WTC11 (cell line): ENCODE results near the gene KCNIP3. TPM values are rescaled to one million over a fixed set of nuclear protein-coding genes. Genes with fewer than 3 reads are reported as not detected.

ENCODE experiments used
- ATAC-seq: fragments of 200-7000 bp; cut with Tn5 transposase; 2 replicates; pipeline ENCODE4 v1.10.0; 2021; ENCODE audit warnings: mild to moderate bottlenecking, moderate library complexity
- CTCF ChIA-PET: fragments of 300-600 bp; sonication (Branson Sonifier 250); formaldehyde crosslinking; loops from one replicate; lab custom pipeline; 2021; ENCODE audit warnings: antibody characterized with exemption; lab: Charles Lee
- POLR2A ChIA-PET: fragments of 350-600 bp; sonication (Branson Sonifier 250); formaldehyde crosslinking; loops from one replicate; lab custom pipeline; 2021; ENCODE audit warnings: antibody characterized with exemption; lab: Charles Lee
- DNase-seq: peaks from one replicate; pipeline ENCODE4 v3.0.0; 2021; ENCODE audit warnings: low spot score
- H3K27ac Mint-ChIP-seq: 2 replicates; pipeline ENCODE4 v1.8.0; 2021; ENCODE audit warnings: mixed read lengths
- H3K27me3 Mint-ChIP-seq: 2 replicates; pipeline ENCODE4 v1.8.0; 2021; ENCODE audit warnings: low read depth, mild to moderate bottlenecking, moderate library complexity, mixed read lengths
- H3K36me3 Mint-ChIP-seq: 2 replicates; pipeline ENCODE4 v1.8.0; 2021; ENCODE audit warnings: mixed read lengths
- H3K4me1 Mint-ChIP-seq: 2 replicates; pipeline ENCODE4 v1.8.0; 2022; ENCODE audit warnings: mixed read lengths
- H3K4me3 Mint-ChIP-seq: 2 replicates; pipeline ENCODE4 v1.8.0; 2021; ENCODE audit warnings: mild to moderate bottlenecking, moderate library complexity, mixed read lengths
- H3K9me3 Mint-ChIP-seq: 2 replicates; pipeline ENCODE4 v1.8.0; 2021; ENCODE audit warnings: mixed read lengths
- ATF2 ChIP-seq: sonication (generic); formaldehyde crosslinking; IDR thresholded peaks from 2 replicates; pipeline ENCODE4 v1.8.1; 2022; ENCODE audit warnings: low read depth, missing genetic modification reagents, borderline replicate concordance
- CREM ChIP-seq: sonication (generic); formaldehyde crosslinking; IDR thresholded peaks from 2 replicates; pipeline ENCODE4 v1.8.1; 2022; ENCODE audit warnings: mild to moderate bottlenecking, missing genetic modification reagents, moderate library complexity
- E2F4 ChIP-seq: sonication (generic); formaldehyde crosslinking; IDR thresholded peaks from 2 replicates; pipeline ENCODE4 v1.8.1; 2022; ENCODE audit warnings: low read depth, mild to moderate bottlenecking, moderate library complexity, missing genetic modification reagents, borderline replicate concordance
- ELF4 ChIP-seq: sonication (generic); formaldehyde crosslinking; IDR thresholded peaks from 2 replicates; pipeline ENCODE4 v1.8.1; 2022; ENCODE audit warnings: low read depth, mild to moderate bottlenecking, moderate library complexity, missing genetic modification reagents
- KAT7 ChIP-seq: sonication (generic); formaldehyde crosslinking; IDR thresholded peaks from 2 replicates; pipeline ENCODE4 v1.8.1; 2023; ENCODE audit warnings: missing genetic modification reagents, mild to moderate bottlenecking, borderline replicate concordance
- MXD4 ChIP-seq: fragments of 250-450 bp; sonication (Bioruptor Pico); IDR thresholded peaks from 2 replicates; pipeline ENCODE4 v1.8.0; 2021; ENCODE audit warnings: mild to moderate bottlenecking, moderate library complexity, borderline replicate concordance
- MYBL2 ChIP-seq: sonication (generic); formaldehyde crosslinking; IDR thresholded peaks from 2 replicates; pipeline ENCODE4 v1.8.1; 2023; ENCODE audit warnings: mild to moderate bottlenecking, moderate library complexity, missing genetic modification reagents
- NR2C2 ChIP-seq: sonication (generic); formaldehyde crosslinking; IDR thresholded peaks from 2 replicates; pipeline ENCODE4 v1.8.0; 2022; ENCODE audit warnings: mild to moderate bottlenecking, missing genetic modification reagents
- SOX15 ChIP-seq: fragments of 250-450 bp; sonication (Bioruptor Pico); IDR thresholded peaks from 2 replicates; pipeline ENCODE4 v1.9.0; 2021; ENCODE audit warnings: mild to moderate bottlenecking
- ZBTB43 ChIP-seq: sonication (generic); formaldehyde crosslinking; IDR thresholded peaks from 2 replicates; pipeline ENCODE4 v1.8.1; 2023; ENCODE audit warnings: mild to moderate bottlenecking, missing genetic modification reagents
- ZMAT4 ChIP-seq: fragments of 250-450 bp; sonication (Bioruptor Pico); IDR thresholded peaks from 2 replicates; pipeline ENCODE4 v1.9.0; 2021; ENCODE audit warnings: mild to moderate bottlenecking
- ZNF317 ChIP-seq: sonication (generic); formaldehyde crosslinking; IDR thresholded peaks from 2 replicates; pipeline ENCODE4 v1.8.1; 2023; ENCODE audit warnings: low read depth, mild to moderate bottlenecking, moderate library complexity, missing genetic modification reagents, borderline replicate concordance
- total RNA-seq: library from RNA; stranded (reverse); gene quantifications from 3 replicates; pipeline ENCODE4 v1.2.3, GENCODE V29; 2021
- TF ChIP-seq, protein P1 (sequence below): sonication (generic); formaldehyde crosslinking; IDR thresholded peaks from 2 replicates; pipeline ENCODE4 v1.8.1; 2023; ENCODE audit warnings: mild to moderate bottlenecking, missing genetic modification reagents
- TF ChIP-seq, protein P2 (sequence below): sonication (generic); formaldehyde crosslinking; IDR thresholded peaks from 2 replicates; pipeline ENCODE4 v1.8.1; 2022; ENCODE audit warnings: missing genetic modification reagents, borderline replicate concordance
- TF ChIP-seq, protein P3 (sequence below): sonication (generic); formaldehyde crosslinking; IDR thresholded peaks from 2 replicates; pipeline ENCODE4 v1.8.1; 2023; ENCODE audit warnings: mild to moderate bottlenecking, missing genetic modification reagents, borderline replicate concordance
- TF ChIP-seq, protein P4 (sequence below): sonication (generic); formaldehyde crosslinking; IDR thresholded peaks from 2 replicates; pipeline ENCODE4 v1.8.0; 2023; ENCODE audit warnings: missing genetic modification reagents, mild to moderate bottlenecking, borderline replicate concordance
- TF ChIP-seq, protein P5 (sequence below): fragments of 250-450 bp; sonication (Bioruptor Pico); conservative IDR thresholded peaks from 2 replicates; pipeline ENCODE4 v1.9.0; 2021; ENCODE audit warnings: mild to moderate bottlenecking

Gene KCNIP3
- total RNA-seq, 1 experiment from 2014 or later: 2.1 TPM

DNA sequence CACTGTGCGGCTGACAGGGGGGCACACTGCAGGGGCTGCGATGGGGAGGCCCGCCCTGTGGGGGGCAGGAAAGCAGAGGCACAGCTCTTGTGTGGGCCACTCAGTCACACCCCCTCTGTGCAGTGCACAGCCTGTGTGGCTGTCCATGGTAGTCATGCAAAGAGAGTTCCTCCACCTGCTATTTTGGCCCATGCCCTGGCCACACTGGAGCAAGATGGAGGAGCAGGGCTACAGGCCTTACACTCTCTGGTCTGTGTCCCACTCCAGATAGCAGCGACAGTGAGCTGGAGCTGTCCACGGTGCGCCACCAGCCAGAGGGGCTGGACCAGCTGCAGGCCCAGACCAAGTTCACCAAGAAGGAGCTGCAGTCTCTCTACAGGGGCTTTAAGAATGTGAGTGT is 76.9 kb downstream of the KCNIP3 start:
- no peaks in the 10 kb centered on the region for H3K36me3 Mint-ChIP-seq
- ChIA-PET POLR2A (no interaction called here), CTCF (interaction anchor here (1.2 to 4.0 kb wide), 3 partner anchors 15 to 100 kb away, joined by 3 to 26 read pairs (median 10); partner anchors contain the start of gene PROM2)
- H3K4me1 Mint-ChIP-seq: peaks cover 4% of the 10 kb centered on the region
- H3K27me3 Mint-ChIP-seq: no peaks in the 10 kb centered on the region
- peaks cover 6% of the 10 kb centered on the region; the same call in 1 of the 2 replicates for H3K9me3 Mint-ChIP-seq
- no peak for DNase-seq
- no peak overlapping the region for H3K27ac Mint-ChIP-seq
- H3K4me3 Mint-ChIP-seq: no peak overlapping the region
- no peak for ATAC-seq
- TF ChIP-seq, protein P1, sequence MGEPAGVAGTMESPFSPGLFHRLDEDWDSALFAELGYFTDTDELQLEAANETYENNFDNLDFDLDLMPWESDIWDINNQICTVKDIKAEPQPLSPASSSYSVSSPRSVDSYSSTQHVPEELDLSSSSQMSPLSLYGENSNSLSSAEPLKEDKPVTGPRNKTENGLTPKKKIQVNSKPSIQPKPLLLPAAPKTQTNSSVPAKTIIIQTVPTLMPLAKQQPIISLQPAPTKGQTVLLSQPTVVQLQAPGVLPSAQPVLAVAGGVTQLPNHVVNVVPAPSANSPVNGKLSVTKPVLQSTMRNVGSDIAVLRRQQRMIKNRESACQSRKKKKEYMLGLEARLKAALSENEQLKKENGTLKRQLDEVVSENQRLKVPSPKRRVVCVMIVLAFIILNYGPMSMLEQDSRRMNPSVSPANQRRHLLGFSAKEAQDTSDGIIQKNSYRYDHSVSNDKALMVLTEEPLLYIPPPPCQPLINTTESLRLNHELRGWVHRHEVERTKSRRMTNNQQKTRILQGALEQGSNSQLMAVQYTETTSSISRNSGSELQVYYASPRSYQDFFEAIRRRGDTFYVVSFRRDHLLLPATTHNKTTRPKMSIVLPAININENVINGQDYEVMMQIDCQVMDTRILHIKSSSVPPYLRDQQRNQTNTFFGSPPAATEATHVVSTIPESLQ (CRISPR knock-in tag): no peak
- TF ChIP-seq ELF4 (CRISPR knock-in tag): no peak
- TF ChIP-seq CREM (CRISPR knock-in tag): no peak
- TF ChIP-seq, protein P2, sequence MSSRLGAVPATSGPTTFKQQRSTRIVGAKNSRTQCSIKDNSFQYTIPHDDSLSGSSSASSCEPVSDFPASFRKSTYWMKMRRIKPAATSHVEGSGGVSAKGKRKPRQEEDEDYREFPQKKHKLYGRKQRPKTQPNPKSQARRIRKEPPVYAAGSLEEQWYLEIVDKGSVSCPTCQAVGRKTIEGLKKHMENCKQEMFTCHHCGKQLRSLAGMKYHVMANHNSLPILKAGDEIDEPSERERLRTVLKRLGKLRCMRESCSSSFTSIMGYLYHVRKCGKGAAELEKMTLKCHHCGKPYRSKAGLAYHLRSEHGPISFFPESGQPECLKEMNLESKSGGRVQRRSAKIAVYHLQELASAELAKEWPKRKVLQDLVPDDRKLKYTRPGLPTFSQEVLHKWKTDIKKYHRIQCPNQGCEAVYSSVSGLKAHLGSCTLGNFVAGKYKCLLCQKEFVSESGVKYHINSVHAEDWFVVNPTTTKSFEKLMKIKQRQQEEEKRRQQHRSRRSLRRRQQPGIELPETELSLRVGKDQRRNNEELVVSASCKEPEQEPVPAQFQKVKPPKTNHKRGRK (CRISPR knock-in tag): no peak
- TF ChIP-seq ZBTB43 (CRISPR knock-in tag): no peak
- TF ChIP-seq, protein P3, sequence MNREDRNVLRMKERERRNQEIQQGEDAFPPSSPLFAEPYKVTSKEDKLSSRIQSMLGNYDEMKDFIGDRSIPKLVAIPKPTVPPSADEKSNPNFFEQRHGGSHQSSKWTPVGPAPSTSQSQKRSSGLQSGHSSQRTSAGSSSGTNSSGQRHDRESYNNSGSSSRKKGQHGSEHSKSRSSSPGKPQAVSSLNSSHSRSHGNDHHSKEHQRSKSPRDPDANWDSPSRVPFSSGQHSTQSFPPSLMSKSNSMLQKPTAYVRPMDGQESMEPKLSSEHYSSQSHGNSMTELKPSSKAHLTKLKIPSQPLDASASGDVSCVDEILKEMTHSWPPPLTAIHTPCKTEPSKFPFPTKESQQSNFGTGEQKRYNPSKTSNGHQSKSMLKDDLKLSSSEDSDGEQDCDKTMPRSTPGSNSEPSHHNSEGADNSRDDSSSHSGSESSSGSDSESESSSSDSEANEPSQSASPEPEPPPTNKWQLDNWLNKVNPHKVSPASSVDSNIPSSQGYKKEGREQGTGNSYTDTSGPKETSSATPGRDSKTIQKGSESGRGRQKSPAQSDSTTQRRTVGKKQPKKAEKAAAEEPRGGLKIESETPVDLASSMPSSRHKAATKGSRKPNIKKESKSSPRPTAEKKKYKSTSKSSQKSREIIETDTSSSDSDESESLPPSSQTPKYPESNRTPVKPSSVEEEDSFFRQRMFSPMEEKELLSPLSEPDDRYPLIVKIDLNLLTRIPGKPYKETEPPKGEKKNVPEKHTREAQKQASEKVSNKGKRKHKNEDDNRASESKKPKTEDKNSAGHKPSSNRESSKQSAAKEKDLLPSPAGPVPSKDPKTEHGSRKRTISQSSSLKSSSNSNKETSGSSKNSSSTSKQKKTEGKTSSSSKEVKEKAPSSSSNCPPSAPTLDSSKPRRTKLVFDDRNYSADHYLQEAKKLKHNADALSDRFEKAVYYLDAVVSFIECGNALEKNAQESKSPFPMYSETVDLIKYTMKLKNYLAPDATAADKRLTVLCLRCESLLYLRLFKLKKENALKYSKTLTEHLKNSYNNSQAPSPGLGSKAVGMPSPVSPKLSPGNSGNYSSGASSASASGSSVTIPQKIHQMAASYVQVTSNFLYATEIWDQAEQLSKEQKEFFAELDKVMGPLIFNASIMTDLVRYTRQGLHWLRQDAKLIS (CRISPR knock-in tag): no peak
- TF ChIP-seq ATF2 (CRISPR knock-in tag): no peak
- TF ChIP-seq ZMAT4 (CRISPR knock-in tag): no peak
- TF ChIP-seq KAT7 (CRISPR knock-in tag): no peak
- TF ChIP-seq MXD4: no peak
- TF ChIP-seq NR2C2 (CRISPR knock-in tag): no peak
- TF ChIP-seq, protein P4, sequence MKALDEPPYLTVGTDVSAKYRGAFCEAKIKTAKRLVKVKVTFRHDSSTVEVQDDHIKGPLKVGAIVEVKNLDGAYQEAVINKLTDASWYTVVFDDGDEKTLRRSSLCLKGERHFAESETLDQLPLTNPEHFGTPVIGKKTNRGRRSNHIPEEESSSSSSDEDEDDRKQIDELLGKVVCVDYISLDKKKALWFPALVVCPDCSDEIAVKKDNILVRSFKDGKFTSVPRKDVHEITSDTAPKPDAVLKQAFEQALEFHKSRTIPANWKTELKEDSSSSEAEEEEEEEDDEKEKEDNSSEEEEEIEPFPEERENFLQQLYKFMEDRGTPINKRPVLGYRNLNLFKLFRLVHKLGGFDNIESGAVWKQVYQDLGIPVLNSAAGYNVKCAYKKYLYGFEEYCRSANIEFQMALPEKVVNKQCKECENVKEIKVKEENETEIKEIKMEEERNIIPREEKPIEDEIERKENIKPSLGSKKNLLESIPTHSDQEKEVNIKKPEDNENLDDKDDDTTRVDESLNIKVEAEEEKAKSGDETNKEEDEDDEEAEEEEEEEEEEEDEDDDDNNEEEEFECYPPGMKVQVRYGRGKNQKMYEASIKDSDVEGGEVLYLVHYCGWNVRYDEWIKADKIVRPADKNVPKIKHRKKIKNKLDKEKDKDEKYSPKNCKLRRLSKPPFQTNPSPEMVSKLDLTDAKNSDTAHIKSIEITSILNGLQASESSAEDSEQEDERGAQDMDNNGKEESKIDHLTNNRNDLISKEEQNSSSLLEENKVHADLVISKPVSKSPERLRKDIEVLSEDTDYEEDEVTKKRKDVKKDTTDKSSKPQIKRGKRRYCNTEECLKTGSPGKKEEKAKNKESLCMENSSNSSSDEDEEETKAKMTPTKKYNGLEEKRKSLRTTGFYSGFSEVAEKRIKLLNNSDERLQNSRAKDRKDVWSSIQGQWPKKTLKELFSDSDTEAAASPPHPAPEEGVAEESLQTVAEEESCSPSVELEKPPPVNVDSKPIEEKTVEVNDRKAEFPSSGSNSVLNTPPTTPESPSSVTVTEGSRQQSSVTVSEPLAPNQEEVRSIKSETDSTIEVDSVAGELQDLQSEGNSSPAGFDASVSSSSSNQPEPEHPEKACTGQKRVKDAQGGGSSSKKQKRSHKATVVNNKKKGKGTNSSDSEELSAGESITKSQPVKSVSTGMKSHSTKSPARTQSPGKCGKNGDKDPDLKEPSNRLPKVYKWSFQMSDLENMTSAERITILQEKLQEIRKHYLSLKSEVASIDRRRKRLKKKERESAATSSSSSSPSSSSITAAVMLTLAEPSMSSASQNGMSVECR: no peak
- TF ChIP-seq ZNF317 (CRISPR knock-in tag): no peak
- no peak for TF ChIP-seq E2F4 (CRISPR knock-in tag)
- TF ChIP-seq, protein P5, sequence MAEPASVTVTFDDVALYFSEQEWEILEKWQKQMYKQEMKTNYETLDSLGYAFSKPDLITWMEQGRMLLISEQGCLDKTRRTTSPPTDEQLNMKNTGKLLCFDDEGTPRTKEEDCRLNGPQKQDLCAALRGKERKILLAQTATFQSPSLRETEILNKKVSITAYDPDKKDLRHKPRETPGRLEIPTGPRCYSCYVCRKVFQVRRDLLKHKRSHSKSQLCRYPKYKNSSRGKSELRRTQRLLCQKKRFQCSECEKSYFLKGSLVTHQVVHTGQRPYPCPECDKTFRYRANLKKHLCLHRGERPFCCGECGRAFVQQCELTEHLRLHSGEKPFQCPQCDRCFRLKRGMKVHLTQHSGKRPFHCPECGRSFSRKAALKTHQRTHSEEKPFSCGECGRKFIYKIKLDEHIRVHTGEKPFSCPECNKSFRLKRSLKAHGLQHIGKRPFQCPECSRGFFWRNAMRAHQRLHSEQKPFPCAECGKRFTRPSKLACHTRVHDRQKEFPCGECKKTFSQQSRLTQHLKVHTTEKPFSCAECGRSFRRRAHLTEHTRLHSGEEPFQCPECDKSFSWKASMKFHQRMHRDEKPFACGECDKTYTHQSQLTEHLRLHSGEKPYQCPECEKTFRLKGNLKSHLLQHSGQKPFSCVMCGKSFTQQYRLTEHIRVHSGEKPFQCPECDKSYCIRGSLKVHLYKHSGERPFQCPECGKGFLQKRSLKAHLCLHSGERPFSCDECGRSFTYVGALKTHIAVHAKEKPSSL (CRISPR knock-in tag): no peak
- TF ChIP-seq SOX15: no peak
- no peak for TF ChIP-seq MYBL2
